Neural progenitor cell (in vitro differentiated cells): ENCODE measurements around the gene SDK1. TPM values are rescaled to one million over a fixed set of nuclear protein-coding genes. Genes with fewer than 3 reads are reported as not detected.

ENCODE experiments used
- DNase-seq: peaks from one replicate; pipeline ENCODE4 v3.0.0-alpha.2; 2016; ENCODE audit warnings: low spot score
- H2AFZ ChIP-seq: fragments of 200-600 bp; sonication (generic); replicated peaks from 2 replicates; pipeline ENCODE4 v1.6.1; 2016; ENCODE audit warnings: antibody characterized with exemption
- H3F3A ChIP-seq: fragments of 200-600 bp; sonication (generic); 2 replicates; pipeline ENCODE4 v1.6.1; 2016; ENCODE audit warnings: antibody characterized with exemption, low read depth
- H3K27ac ChIP-seq: fragments of 200-600 bp; sonication (generic); 2 replicates; pipeline ENCODE4 v1.5.1; 2016; ENCODE audit warnings: mild to moderate bottlenecking
- H3K27me3 ChIP-seq: fragments of 200-600 bp; sonication (generic); 2 replicates; pipeline ENCODE4 v1.6.1; 2016; ENCODE audit warnings: mild to moderate bottlenecking, moderate library complexity
- H3K36me3 ChIP-seq: fragments of 200-600 bp; sonication (generic); 2 replicates; pipeline ENCODE4 v1.5.1; 2016
- H3K4me1 ChIP-seq: fragments of 200-600 bp; sonication (generic); 2 replicates; pipeline ENCODE4 v1.6.1; 2016; ENCODE audit warnings: mixed run types
- H3K4me2 ChIP-seq: fragments of 200-600 bp; sonication (generic); 2 replicates; pipeline ENCODE4 v1.6.1; 2016
- H3K4me3 ChIP-seq: fragments of 200-600 bp; sonication (generic); 2 replicates; pipeline ENCODE4 v1.5.1; 2016
- H3K79me2 ChIP-seq: fragments of 200-600 bp; sonication (generic); 2 replicates; pipeline ENCODE4 v1.6.1; 2016; ENCODE audit warnings: low read depth
- H3K9ac ChIP-seq: fragments of 200-600 bp; sonication (generic); 2 replicates; pipeline ENCODE4 v1.6.1; 2016
- H3K9me3 ChIP-seq: fragments of 200-600 bp; sonication (generic); 2 replicates; pipeline ENCODE4 v1.5.1; 2016; ENCODE audit warnings: low read depth
- H4K20me1 ChIP-seq: fragments of 200-600 bp; sonication (generic); 2 replicates; pipeline ENCODE4 v1.6.1; 2016; ENCODE audit warnings: low read depth
- H3K27ac Mint-ChIP-seq: 3 replicates; pipeline ENCODE4 v1.8.0; 2021; ENCODE audit warnings: mixed read lengths
- H3K27me3 Mint-ChIP-seq: 2 replicates; pipeline ENCODE4 v1.8.0; 2022; ENCODE audit warnings: low read depth, mild to moderate bottlenecking, inconsistent platforms, moderate library complexity, mixed read lengths; ENCODE audit not compliant: insufficient read depth
- H3K36me3 Mint-ChIP-seq: 3 replicates; pipeline ENCODE4 v1.8.0; 2021; ENCODE audit warnings: mixed read lengths
- H3K4me1 Mint-ChIP-seq: 3 replicates; pipeline ENCODE4 v1.8.0; 2021; ENCODE audit warnings: mixed read lengths
- H3K4me3 Mint-ChIP-seq: 3 replicates; pipeline ENCODE4 v1.8.0; 2021; ENCODE audit warnings: mild to moderate bottlenecking, moderate library complexity, mixed read lengths
- H3K9me3 Mint-ChIP-seq: 3 replicates; pipeline ENCODE4 v1.8.0; 2020; ENCODE audit warnings: mixed read lengths
- EZH2 ChIP-seq: fragments of 200-600 bp; sonication (generic); IDR thresholded peaks from 2 replicates; pipeline ENCODE4 v1.6.1; 2017; ENCODE audit warnings: antibody characterized with exemption, mild to moderate bottlenecking, moderate library complexity
- EZH2phosphoT487 ChIP-seq: fragments of 200-600 bp; sonication (generic); IDR thresholded peaks from 2 replicates; pipeline ENCODE4 v1.6.1; 2017; ENCODE audit warnings: antibody characterized with exemption
- total RNA-seq: library from RNA; depleted of rRNA; stranded (reverse); fragments of >200 nt; gene quantifications from 2 replicates; pipeline ENCODE4 v1.2.3, GENCODE V29; 2015; ENCODE audit warnings: low replicate concordance
- TF ChIP-seq, protein P1 (sequence below): fragments of 200-600 bp; sonication (generic); IDR thresholded peaks from 2 replicates; pipeline ENCODE4 v1.5.1; 2017; ENCODE audit warnings: antibody characterized with exemption, mild to moderate bottlenecking

Gene SDK1
- total RNA-seq, 1 donor from 2014 or later, result 4.9 TPM

DNA sequence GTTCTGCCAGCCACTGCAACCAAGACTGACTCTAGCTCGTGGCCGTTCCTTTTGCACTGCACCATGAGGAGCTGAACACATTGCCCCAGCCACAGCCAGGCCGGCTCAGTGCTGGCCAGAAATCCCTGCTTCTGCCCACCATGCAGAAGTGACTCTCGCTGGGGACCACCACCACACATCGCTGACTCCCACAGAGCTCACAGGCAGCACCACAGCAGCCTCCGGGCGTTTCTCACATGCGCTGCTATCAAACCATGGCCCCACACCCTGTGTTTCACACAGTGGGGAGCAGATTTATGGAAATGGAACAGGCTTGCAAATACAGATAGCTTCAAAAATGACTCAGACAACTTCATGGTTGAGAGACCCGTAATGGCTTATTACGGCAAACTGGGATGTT lies 15.4 kb upstream of the SDK1 start:
- Histone ChIP-seq H3K4me1 (peaks cover 3% of the 10 kb centered on the region), H3K9ac (no peak overlapping the region), H2AFZ (peak overlapping the region; percentile 58), H3K27ac (no peak overlapping the region), H3K36me3 (no peaks in the 10 kb centered on the region), H3K79me2 (no peaks in the 10 kb centered on the region), H3F3A (no peaks in the 10 kb centered on the region), H3K4me3 (no peak overlapping the region), H3K4me2 (no peak overlapping the region), H4K20me1 (no peaks in the 10 kb centered on the region), H3K27me3 (no peaks in the 10 kb centered on the region), H3K9me3 (no peaks in the 10 kb centered on the region)
- Mint-ChIP-seq H3K27ac (no peak overlapping the region), H3K4me1 (peaks cover 12% of the 10 kb centered on the region), H3K36me3 (no peaks in the 10 kb centered on the region), H3K9me3 (peaks cover 3% of the 10 kb centered on the region), H3K27me3 (peaks cover 7% of the 10 kb centered on the region), H3K4me3 (peak overlapping the region; percentile 33)
- DNase-seq, result no peak
- TF ChIP-seq EZH2phosphoT487 (no peak), EZH2 (no peak)
- TF ChIP-seq, protein P1, sequence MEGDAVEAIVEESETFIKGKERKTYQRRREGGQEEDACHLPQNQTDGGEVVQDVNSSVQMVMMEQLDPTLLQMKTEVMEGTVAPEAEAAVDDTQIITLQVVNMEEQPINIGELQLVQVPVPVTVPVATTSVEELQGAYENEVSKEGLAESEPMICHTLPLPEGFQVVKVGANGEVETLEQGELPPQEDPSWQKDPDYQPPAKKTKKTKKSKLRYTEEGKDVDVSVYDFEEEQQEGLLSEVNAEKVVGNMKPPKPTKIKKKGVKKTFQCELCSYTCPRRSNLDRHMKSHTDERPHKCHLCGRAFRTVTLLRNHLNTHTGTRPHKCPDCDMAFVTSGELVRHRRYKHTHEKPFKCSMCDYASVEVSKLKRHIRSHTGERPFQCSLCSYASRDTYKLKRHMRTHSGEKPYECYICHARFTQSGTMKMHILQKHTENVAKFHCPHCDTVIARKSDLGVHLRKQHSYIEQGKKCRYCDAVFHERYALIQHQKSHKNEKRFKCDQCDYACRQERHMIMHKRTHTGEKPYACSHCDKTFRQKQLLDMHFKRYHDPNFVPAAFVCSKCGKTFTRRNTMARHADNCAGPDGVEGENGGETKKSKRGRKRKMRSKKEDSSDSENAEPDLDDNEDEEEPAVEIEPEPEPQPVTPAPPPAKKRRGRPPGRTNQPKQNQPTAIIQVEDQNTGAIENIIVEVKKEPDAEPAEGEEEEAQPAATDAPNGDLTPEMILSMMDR, result no peak

DNA sequence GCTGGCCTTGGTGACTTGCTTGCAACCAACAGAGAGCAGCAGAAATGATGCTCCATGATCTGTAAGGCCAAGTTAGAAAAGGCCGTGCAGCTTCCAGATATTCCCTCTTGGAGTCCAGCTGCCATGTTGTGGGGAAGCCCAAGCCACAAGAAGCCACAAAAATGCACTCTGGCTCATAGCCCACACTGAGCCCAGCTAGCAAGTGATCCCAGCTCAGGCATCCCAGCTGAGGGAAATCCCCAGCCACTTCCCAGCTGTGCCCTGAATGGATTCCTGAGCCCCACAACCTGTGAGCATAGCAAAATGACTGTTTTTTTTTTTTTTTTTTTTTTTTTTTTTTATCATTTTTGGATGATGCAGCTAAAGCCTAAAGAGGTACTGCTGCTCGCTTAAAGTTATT lies 11.1 kb upstream of the SDK1 start:
- H3F3A ChIP-seq, result no peaks in the 10 kb centered on the region
- Mint-ChIP-seq H3K36me3 (no peaks in the 10 kb centered on the region), H3K4me3 (no peak overlapping the region), H3K27me3 (peaks cover 7% of the 10 kb centered on the region), H3K9me3 (peaks cover 3% of the 10 kb centered on the region), H3K4me1 (peaks cover 13% of the 10 kb centered on the region), H3K27ac (no peak overlapping the region)
- H3K9ac ChIP-seq, result no peak overlapping the region
- H3K9me3 ChIP-seq, result no peaks in the 10 kb centered on the region
- H3K27me3 ChIP-seq, result no peaks in the 10 kb centered on the region
- H3K4me3 ChIP-seq, result no peak overlapping the region
- peaks cover 6% of the 10 kb centered on the region for H3K4me1 ChIP-seq
- no peak overlapping the region for H3K4me2 ChIP-seq
- no peak overlapping the region for H2AFZ ChIP-seq
- no peak for TF ChIP-seq EZH2
- TF ChIP-seq, protein P1, result no peak
- TF ChIP-seq EZH2phosphoT487, result no peak
- no peaks in the 10 kb centered on the region for H3K79me2 ChIP-seq
- no peaks in the 10 kb centered on the region for H3K36me3 ChIP-seq
- H4K20me1 ChIP-seq, result no peaks in the 10 kb centered on the region
- H3K27ac ChIP-seq, result no peak overlapping the region
- DNase-seq, result no peak

DNA sequence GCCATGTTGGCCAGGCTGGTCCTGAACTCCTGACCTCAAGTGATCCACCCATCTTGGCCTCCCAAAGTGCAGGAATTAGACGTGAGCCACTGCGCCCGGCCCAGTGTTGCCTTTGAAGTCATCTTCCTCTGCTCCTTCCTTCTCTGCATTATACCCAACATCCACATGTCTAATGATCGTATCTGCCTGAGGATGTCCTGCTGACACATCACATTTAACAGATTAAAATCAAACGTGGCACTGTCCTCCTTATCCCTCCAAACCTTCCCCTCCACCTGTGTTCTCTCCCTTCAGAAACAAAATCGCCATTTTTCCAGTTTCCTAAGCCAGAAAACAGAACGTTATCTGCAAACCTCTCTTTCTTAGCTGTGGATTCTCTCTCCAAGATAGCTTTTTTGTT lies 8.4 kb upstream of the SDK1 start:
- Histone ChIP-seq H3K79me2 (no peaks in the 10 kb centered on the region), H3K4me3 (no peak overlapping the region), H3F3A (no peaks in the 10 kb centered on the region), H3K4me2 (no peak overlapping the region), H3K9ac (no peak overlapping the region), H3K27ac (no peak overlapping the region), H3K4me1 (peaks cover 6% of the 10 kb centered on the region), H3K36me3 (no peaks in the 10 kb centered on the region), H2AFZ (no peak overlapping the region), H3K9me3 (no peaks in the 10 kb centered on the region), H3K27me3 (no peaks in the 10 kb centered on the region), H4K20me1 (no peaks in the 10 kb centered on the region)
- H3K27ac Mint-ChIP-seq, result no peak overlapping the region
- TF ChIP-seq, protein P1, result no peak
- no peak for TF ChIP-seq EZH2phosphoT487
- TF ChIP-seq EZH2, result no peak
- no peaks in the 10 kb centered on the region for H3K36me3 Mint-ChIP-seq
- H3K27me3 Mint-ChIP-seq, result peaks cover 7% of the 10 kb centered on the region
- H3K4me3 Mint-ChIP-seq, result no peak overlapping the region
- no peak for DNase-seq
- peaks cover 9% of the 10 kb centered on the region for H3K4me1 Mint-ChIP-seq
- H3K9me3 Mint-ChIP-seq, result peaks cover 3% of the 10 kb centered on the region
